Left lung (tissue), 10 donors: ENCODE data around the gene OR2S2. TPM values are rescaled to one million over a fixed set of nuclear protein-coding genes. Genes with fewer than 3 reads are reported as not detected.
A peak's percentile ranks its signal among the peaks of the same experiment; 100 is the strongest.

Source experiments
- ATAC-seq: fragments of 200-7000 bp; cut with Tn5 transposase; one replicate; pipeline ENCODE4 v1.9.1; 2020; ENCODE audit warnings: moderate library complexity
- DNase-seq, 4 donors: peaks; one replicate each; pipeline ENCODE4 v3.0.0-alpha.2; 2013 to 2020
- H3K27ac ChIP-seq, 2 donors: fragments of 200-600 bp; sonication (generic) in 1 of 2; one replicate each; pipeline versions ENCODE4 v1.5.0 to v1.8.0; 2020 to 2021
- H3K27me3 ChIP-seq, 2 donors: fragments of 200-600 bp; sonication (generic) in 1 of 2; one replicate each; pipeline versions ENCODE4 v1.5.0 to v1.8.0; 2020 to 2021
- H3K36me3 ChIP-seq, 2 donors: fragments of 200-600 bp; sonication (generic) in 1 of 2; one replicate each; pipeline versions ENCODE4 v1.5.0 to v1.8.0; 2020 to 2021
- H3K4me1 ChIP-seq, 2 donors: fragments of 200-600 bp; one replicate each; pipeline ENCODE4 v1.8.0; 2021
- H3K4me3 ChIP-seq, 2 donors: fragments of 200-600 bp; sonication (generic) in 1 of 2; one replicate each; pipeline versions ENCODE4 v1.5.0 to v1.8.0; 2020 to 2021; ENCODE audit warnings: mild to moderate bottlenecking in 1 of 2
- H3K9me3 ChIP-seq, 2 donors: fragments of 200-600 bp; sonication (generic) in 1 of 2; one replicate each; pipeline versions ENCODE4 v1.5.0 to v1.8.0; 2020 to 2021
- intact Hi-C, 2 donors: fragments of 100-400 bp; cut with DNase I; formaldehyde crosslinking; loops; one replicate each; pipeline versions ENCODE4 v1.11.2 to v1.14.2; 2022
- polyA plus RNA-seq, 6 donors: library from polyadenylated mRNA; unstranded; fragments of 120-200 nt; gene quantifications; one replicate each; pipeline ENCODE4 v1.2.1, GENCODE V29; 2013; ENCODE audit not compliant: insufficient read length in 6 of 6
- total RNA-seq, 2 donors: library from RNA; stranded (reverse); fragmentation: NEBNext Ultra II Directional; extraction: Animal tissue kit (Norgen Biotek cat#: 25700); gene quantifications; one replicate each; pipeline ENCODE4 v1.2.1, GENCODE V29; 2021
- TF ChIP-seq, protein P1 (sequence below), 2 donors: fragments of 200-600 bp; sonication (generic) in 1 of 2; IDR thresholded peaks; one replicate each; pipeline versions ENCODE4 v1.5.0 to v1.8.0; 2021; ENCODE audit warnings: antibody characterized with exemption in 2 of 2
- donor health status: DM: no; HTN: yes; CAD: no.
- donor health status: DM: no; HTN: no; CAD: no.

OR2S2 gene
- total and polyA plus RNA-seq, 8 donors = 0.32 TPM; not detected in 7

DNA sequence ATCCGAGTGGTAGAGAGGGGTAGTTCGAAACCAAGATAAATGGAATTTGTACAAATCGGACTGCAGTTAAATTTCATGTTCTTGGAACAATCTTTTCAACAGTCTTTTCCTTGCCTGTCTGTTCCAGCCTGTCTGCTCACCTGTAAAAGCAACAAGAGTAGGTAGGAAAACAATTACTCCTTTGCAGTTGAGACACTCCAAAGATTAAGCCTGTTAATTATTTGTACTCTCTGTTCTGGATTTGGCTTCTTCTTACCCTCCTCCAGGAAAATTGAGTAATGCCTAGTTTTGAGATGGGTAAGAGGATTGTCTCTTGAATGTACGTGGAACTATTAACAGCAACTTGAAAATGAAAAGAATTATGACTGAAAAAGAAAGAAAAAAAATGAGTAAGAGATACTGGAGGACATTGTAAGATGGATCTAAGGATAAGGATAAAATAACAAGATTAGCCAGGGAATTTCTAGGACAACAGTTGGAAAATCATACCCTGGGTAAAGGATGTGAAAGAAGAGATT lies 24.3 kb downstream of the OR2S2 start:
- H3K36me3 ChIP-seq = no peaks in the 10 kb centered on the region
- ATAC-seq (peak; percentile 72), DNase-seq (no peak)
- peaks cover 4 to 7% of the 10 kb centered on the region in 2 donors for H3K4me1 ChIP-seq
- intact Hi-C loops = no loop called here
- no peak overlapping the region for H3K27ac ChIP-seq
- no peaks in the 10 kb centered on the region for H3K27me3 ChIP-seq
- TF ChIP-seq, protein P1, sequence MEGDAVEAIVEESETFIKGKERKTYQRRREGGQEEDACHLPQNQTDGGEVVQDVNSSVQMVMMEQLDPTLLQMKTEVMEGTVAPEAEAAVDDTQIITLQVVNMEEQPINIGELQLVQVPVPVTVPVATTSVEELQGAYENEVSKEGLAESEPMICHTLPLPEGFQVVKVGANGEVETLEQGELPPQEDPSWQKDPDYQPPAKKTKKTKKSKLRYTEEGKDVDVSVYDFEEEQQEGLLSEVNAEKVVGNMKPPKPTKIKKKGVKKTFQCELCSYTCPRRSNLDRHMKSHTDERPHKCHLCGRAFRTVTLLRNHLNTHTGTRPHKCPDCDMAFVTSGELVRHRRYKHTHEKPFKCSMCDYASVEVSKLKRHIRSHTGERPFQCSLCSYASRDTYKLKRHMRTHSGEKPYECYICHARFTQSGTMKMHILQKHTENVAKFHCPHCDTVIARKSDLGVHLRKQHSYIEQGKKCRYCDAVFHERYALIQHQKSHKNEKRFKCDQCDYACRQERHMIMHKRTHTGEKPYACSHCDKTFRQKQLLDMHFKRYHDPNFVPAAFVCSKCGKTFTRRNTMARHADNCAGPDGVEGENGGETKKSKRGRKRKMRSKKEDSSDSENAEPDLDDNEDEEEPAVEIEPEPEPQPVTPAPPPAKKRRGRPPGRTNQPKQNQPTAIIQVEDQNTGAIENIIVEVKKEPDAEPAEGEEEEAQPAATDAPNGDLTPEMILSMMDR (IDR thresholded peaks at IDR 0.05) = no peak
- no peak overlapping the region for H3K4me3 ChIP-seq
- no peaks in the 10 kb centered on the region for H3K9me3 ChIP-seq

DNA sequence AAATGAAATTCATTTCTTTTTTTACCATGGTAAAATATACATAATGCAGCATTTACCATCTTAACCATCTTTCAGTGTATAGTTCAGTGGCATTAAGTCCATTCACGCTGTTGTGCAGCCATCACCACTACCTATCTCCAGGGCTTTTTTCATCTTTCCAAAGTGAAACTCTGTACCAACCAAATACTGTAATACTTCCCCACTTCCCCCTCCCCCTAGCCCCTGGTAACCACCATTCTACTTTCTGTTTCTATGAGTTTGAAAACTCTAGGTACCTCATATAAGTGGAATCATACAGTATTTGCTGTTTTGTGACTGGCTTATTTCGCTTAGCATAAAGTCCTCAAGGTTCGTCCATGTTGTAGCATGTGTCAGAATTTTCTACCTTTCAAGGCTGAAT lies 25.2 kb downstream of the OR2S2 start:
- H3K4me1 ChIP-seq = peaks cover 4 to 7% of the 10 kb centered on the region in 2 donors
- TF ChIP-seq, protein P1 (IDR thresholded peaks at IDR 0.05) = no peak
- DNase-seq (no peak), ATAC-seq (peak; percentile 17)
- H3K9me3 ChIP-seq = no peaks in the 10 kb centered on the region
- H3K27ac ChIP-seq = no peak overlapping the region
- intact Hi-C loops = no loop called here
- no peaks in the 10 kb centered on the region for H3K36me3 ChIP-seq
- no peaks in the 10 kb centered on the region for H3K27me3 ChIP-seq
- H3K4me3 ChIP-seq = no peak overlapping the region

DNA sequence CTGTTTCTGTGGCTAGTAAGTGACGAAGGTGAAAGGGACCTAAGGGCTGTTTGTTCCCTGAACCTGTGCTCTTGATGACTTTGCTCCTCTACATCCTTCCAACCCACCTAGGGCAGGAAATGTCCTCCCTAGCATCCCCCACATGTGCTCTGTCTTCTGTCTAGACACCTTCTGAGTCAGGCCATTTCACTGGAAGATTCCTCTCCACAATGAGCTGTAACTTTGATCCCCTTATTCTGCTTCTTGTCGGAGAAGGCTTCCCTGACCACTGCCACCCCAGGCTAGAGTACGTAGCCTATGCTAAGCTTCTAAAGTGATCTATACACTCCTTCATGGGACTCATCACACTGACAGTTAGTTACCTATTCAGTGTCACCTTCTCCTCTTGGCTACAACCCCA lies 27.0 kb downstream of the OR2S2 start:
- DNase-seq = no peak
- no peaks in the 10 kb centered on the region for H3K27me3 ChIP-seq
- no peak for ATAC-seq
- no peaks in the 10 kb centered on the region for H3K9me3 ChIP-seq
- intact Hi-C loops = no loop called here
- TF ChIP-seq, protein P1 (IDR thresholded peaks at IDR 0.05) = no peak
- H3K4me1 ChIP-seq = peaks cover 0 to 7% of the 10 kb centered on the region in 2 donors
- H3K4me3 ChIP-seq = no peak overlapping the region
- H3K27ac ChIP-seq = no peak overlapping the region
- H3K36me3 ChIP-seq = no peaks in the 10 kb centered on the region

DNA sequence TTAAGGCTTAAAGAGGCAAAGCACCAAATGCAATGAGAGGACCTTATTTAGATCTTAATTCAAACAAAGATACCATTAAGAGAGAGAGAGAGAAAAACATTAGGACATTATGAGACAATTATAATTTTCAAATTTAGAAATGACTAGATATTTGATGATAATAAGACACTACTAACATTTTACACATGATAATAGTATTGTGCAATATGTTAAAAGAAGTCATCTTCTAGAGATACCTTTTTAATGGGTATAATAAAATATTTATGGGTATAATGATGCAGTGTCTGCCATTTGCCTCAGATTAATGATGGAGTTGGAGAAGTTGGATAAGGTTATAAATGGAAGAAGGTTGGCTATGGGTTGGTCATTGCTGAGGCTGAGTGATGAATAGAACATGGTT lies 27.4 kb downstream of the OR2S2 start:
- TF ChIP-seq, protein P1 (IDR thresholded peaks at IDR 0.05) = no peak
- no peak overlapping the region for H3K4me3 ChIP-seq
- no peaks in the 10 kb centered on the region for H3K27me3 ChIP-seq
- DNase-seq = no peak
- H3K36me3 ChIP-seq = no peaks in the 10 kb centered on the region
- no peaks in the 10 kb centered on the region for H3K9me3 ChIP-seq
- no peak overlapping the region for H3K27ac ChIP-seq
- peaks cover 0 to 7% of the 10 kb centered on the region in 2 donors for H3K4me1 ChIP-seq
- no peak for ATAC-seq
- intact Hi-C loops = no loop called here

DNA sequence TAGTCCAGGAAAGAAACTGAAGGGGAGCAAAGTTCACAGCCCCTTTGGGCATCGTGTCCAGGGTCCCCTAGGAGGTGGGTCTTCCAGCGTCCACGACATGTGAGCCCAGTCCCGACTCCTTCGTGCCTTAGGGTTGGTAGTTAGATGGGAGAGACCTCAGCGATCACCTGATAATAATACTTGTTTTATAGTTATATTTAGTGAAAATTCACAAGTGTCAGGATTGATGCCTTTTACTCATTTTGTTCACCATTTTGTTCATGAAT lies 28.6 kb downstream of the OR2S2 start:
- Histone ChIP-seq H3K27ac (no peak overlapping the region), H3K9me3 (no peaks in the 10 kb centered on the region), H3K36me3 (no peaks in the 10 kb centered on the region), H3K4me1 (peaks cover 0 to 7% of the 10 kb centered on the region in 2 donors), H3K27me3 (no peaks in the 10 kb centered on the region), H3K4me3 (no peak overlapping the region)
- DNase-seq (no peak), ATAC-seq (no peak)
- TF ChIP-seq, protein P1 (IDR thresholded peaks at IDR 0.05) = no peak
- intact Hi-C loops = no loop called here
